ENCODE measurements around the gene LAMA4.

Gene LAMA4

GRCh38 chr6:112245511-112246203, 8.7 kb downstream of the LAMA4 start:
- H3K4me3 ChIP-seq (ENCODE audit: low read length): no peak overlapping the region
- no peak overlapping the region for H2AFZ ChIP-seq (ENCODE audit: low read depth, low read length)
- peaks cover 17% of the 10 kb centered on the region for H3K4me1 ChIP-seq (ENCODE audit: insufficient read depth, low read length)
- no peaks in the 10 kb centered on the region for H3K27me3 ChIP-seq (ENCODE audit: insufficient read depth, low read length)
- H3K36me3 ChIP-seq (ENCODE audit: insufficient read depth, low read length): no peaks in the 10 kb centered on the region
- no peaks in the 10 kb centered on the region for H3K9me3 ChIP-seq (ENCODE audit: low read length)

GRCh38 chr6:112243861-112244827, 10.2 kb downstream of the LAMA4 start:
- H3K4me3 ChIP-seq (ENCODE audit: low read length): no peak overlapping the region
- no peaks in the 10 kb centered on the region for H3K9me3 ChIP-seq (ENCODE audit: low read length)
- H3K4me1 ChIP-seq (ENCODE audit: insufficient read depth, low read length): peaks cover 17% of the 10 kb centered on the region
- no peaks in the 10 kb centered on the region for H3K36me3 ChIP-seq (ENCODE audit: insufficient read depth, low read length)
- no peaks in the 10 kb centered on the region for H3K27me3 ChIP-seq (ENCODE audit: insufficient read depth, low read length)
- H2AFZ ChIP-seq (ENCODE audit: low read depth, low read length): no peak overlapping the region

GRCh38 chr6:112241820-112242429, 12.4 kb downstream of the LAMA4 start:
- H3K4me3 ChIP-seq (ENCODE audit: low read length): no peak overlapping the region
- H2AFZ ChIP-seq (ENCODE audit: low read depth, low read length): no peak overlapping the region
- peaks cover 17% of the 10 kb centered on the region for H3K4me1 ChIP-seq (ENCODE audit: insufficient read depth, low read length)
- no peaks in the 10 kb centered on the region for H3K9me3 ChIP-seq (ENCODE audit: low read length)
- H3K36me3 ChIP-seq (ENCODE audit: insufficient read depth, low read length): no peaks in the 10 kb centered on the region
- H3K27me3 ChIP-seq (ENCODE audit: insufficient read depth, low read length): no peaks in the 10 kb centered on the region

GRCh38 chr6:112237595-112237994, 16.8 kb downstream of the LAMA4 start:
- H3K36me3 ChIP-seq (ENCODE audit: insufficient read depth, low read length): no peaks in the 10 kb centered on the region
- H3K27me3 ChIP-seq (ENCODE audit: insufficient read depth, low read length): no peaks in the 10 kb centered on the region
- no peaks in the 10 kb centered on the region for H3K9me3 ChIP-seq (ENCODE audit: low read length)
- no peak overlapping the region for H2AFZ ChIP-seq (ENCODE audit: low read depth, low read length)
- no peaks in the 10 kb centered on the region for H3K4me1 ChIP-seq (ENCODE audit: insufficient read depth, low read length)
- no peak overlapping the region for H3K4me3 ChIP-seq (ENCODE audit: low read length)

- Histone ChIP-seq H3K36me3 (ENCODE audit: insufficient read depth, low read length) (no peaks in the 10 kb centered on the region), H2AFZ (ENCODE audit: low read depth, low read length) (no peak overlapping the region), H3K9me3 (ENCODE audit: low read length) (no peaks in the 10 kb centered on the region), H3K4me1 (ENCODE audit: insufficient read depth, low read length) (peaks cover 2% of the 10 kb centered on the region), H3K27me3 (ENCODE audit: insufficient read depth, low read length) (no peaks in the 10 kb centered on the region), H3K4me3 (ENCODE audit: low read length) (no peak overlapping the region)
Observed at GRCh38 chr6:112237066-112237465, 17.3 kb downstream of the LAMA4 start.

- no peak overlapping the region for H2AFZ ChIP-seq (ENCODE audit: low read depth, low read length)
- no peak overlapping the region for H3K4me3 ChIP-seq (ENCODE audit: low read length)
- H3K27me3 ChIP-seq (ENCODE audit: insufficient read depth, low read length): no peaks in the 10 kb centered on the region
- peaks cover 10% of the 10 kb centered on the region for H3K4me1 ChIP-seq (ENCODE audit: insufficient read depth, low read length)
- no peaks in the 10 kb centered on the region for H3K9me3 ChIP-seq (ENCODE audit: low read length)
- no peaks in the 10 kb centered on the region for H3K36me3 ChIP-seq (ENCODE audit: insufficient read depth, low read length)
Observed at GRCh38 chr6:112235956-112236355, 18.4 kb downstream of the LAMA4 start.

- H3K4me1 ChIP-seq (ENCODE audit: insufficient read depth, low read length): peaks cover 10% of the 10 kb centered on the region
- no peaks in the 10 kb centered on the region for H3K36me3 ChIP-seq (ENCODE audit: insufficient read depth, low read length)
- no peaks in the 10 kb centered on the region for H3K9me3 ChIP-seq (ENCODE audit: low read length)
- H3K27me3 ChIP-seq (ENCODE audit: insufficient read depth, low read length): no peaks in the 10 kb centered on the region
- H3K4me3 ChIP-seq (ENCODE audit: low read length): no peak overlapping the region
- H2AFZ ChIP-seq (ENCODE audit: low read depth, low read length): no peak overlapping the region
Observed at GRCh38 chr6:112234601-112235000, 19.8 kb downstream of the LAMA4 start.

- H2AFZ ChIP-seq (ENCODE audit: low read depth, low read length): no peak overlapping the region
- H3K4me3 ChIP-seq (ENCODE audit: low read length): no peak overlapping the region
- no peaks in the 10 kb centered on the region for H3K36me3 ChIP-seq (ENCODE audit: insufficient read depth, low read length)
- H3K9me3 ChIP-seq (ENCODE audit: low read length): no peaks in the 10 kb centered on the region
- H3K4me1 ChIP-seq (ENCODE audit: insufficient read depth, low read length): peaks cover 10% of the 10 kb centered on the region
- no peaks in the 10 kb centered on the region for H3K27me3 ChIP-seq (ENCODE audit: insufficient read depth, low read length)
Observed at GRCh38 chr6:112233847-112234246, 20.5 kb downstream of the LAMA4 start.

- Histone ChIP-seq H3K27me3 (ENCODE audit: insufficient read depth, low read length) (no peaks in the 10 kb centered on the region), H2AFZ (ENCODE audit: low read depth, low read length) (no peak overlapping the region), H3K4me1 (ENCODE audit: insufficient read depth, low read length) (peaks cover 10% of the 10 kb centered on the region), H3K9me3 (ENCODE audit: low read length) (no peaks in the 10 kb centered on the region), H3K36me3 (ENCODE audit: insufficient read depth, low read length) (no peaks in the 10 kb centered on the region), H3K4me3 (ENCODE audit: low read length) (no peak overlapping the region)
Observed at GRCh38 chr6:112232845-112233256, 21.5 kb downstream of the LAMA4 start.

GRCh38 chr6:112231594-112232060, 22.7 kb downstream of the LAMA4 start:
- no peak overlapping the region for H2AFZ ChIP-seq (ENCODE audit: low read depth, low read length)
- no peaks in the 10 kb centered on the region for H3K36me3 ChIP-seq (ENCODE audit: insufficient read depth, low read length)
- no peak overlapping the region for H3K4me3 ChIP-seq (ENCODE audit: low read length)
- no peaks in the 10 kb centered on the region for H3K27me3 ChIP-seq (ENCODE audit: insufficient read depth, low read length)
- no peaks in the 10 kb centered on the region for H3K9me3 ChIP-seq (ENCODE audit: low read length)
- peaks cover 10% of the 10 kb centered on the region for H3K4me1 ChIP-seq (ENCODE audit: insufficient read depth, low read length)

GRCh38 chr6:112231164-112231563, 23.2 kb downstream of the LAMA4 start:
- Histone ChIP-seq H2AFZ (ENCODE audit: low read depth, low read length) (no peak overlapping the region), H3K4me3 (ENCODE audit: low read length) (no peak overlapping the region), H3K4me1 (ENCODE audit: insufficient read depth, low read length) (peaks cover 10% of the 10 kb centered on the region), H3K9me3 (ENCODE audit: low read length) (no peaks in the 10 kb centered on the region), H3K36me3 (ENCODE audit: insufficient read depth, low read length) (no peaks in the 10 kb centered on the region), H3K27me3 (ENCODE audit: insufficient read depth, low read length) (no peaks in the 10 kb centered on the region)

- Histone ChIP-seq H3K4me3 (ENCODE audit: low read length) (no peak overlapping the region), H2AFZ (ENCODE audit: low read depth, low read length) (no peak overlapping the region), H3K36me3 (ENCODE audit: insufficient read depth, low read length) (no peaks in the 10 kb centered on the region), H3K27me3 (ENCODE audit: insufficient read depth, low read length) (no peaks in the 10 kb centered on the region), H3K4me1 (ENCODE audit: insufficient read depth, low read length) (peaks cover 15% of the 10 kb centered on the region), H3K9me3 (ENCODE audit: low read length) (no peaks in the 10 kb centered on the region)
Observed at GRCh38 chr6:112228480-112229332, 25.7 kb downstream of the LAMA4 start.
